Measurements from ENCODE around the gene AP1S3.

DNA sequence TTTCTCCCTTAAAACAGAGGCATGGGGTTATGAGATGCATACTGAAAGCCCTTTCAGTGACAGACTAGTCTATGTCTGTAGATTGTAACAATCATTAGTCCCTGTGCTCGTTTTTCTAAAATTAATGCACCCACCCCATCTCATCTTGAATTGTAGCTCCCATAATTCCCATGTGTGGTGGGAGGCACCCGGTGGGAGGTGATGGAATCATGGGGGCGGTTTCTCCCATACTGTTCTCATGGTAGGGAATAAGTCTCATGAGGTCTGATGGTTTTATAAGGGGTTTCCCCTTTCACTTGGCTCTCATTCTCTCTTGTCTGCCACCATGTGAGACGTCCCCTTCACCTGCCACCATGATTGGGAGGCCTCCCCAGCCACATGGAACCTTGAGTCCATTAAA lies 100.9 kb downstream of the AP1S3 start:
- TF ChIP-seq, protein P1, sequence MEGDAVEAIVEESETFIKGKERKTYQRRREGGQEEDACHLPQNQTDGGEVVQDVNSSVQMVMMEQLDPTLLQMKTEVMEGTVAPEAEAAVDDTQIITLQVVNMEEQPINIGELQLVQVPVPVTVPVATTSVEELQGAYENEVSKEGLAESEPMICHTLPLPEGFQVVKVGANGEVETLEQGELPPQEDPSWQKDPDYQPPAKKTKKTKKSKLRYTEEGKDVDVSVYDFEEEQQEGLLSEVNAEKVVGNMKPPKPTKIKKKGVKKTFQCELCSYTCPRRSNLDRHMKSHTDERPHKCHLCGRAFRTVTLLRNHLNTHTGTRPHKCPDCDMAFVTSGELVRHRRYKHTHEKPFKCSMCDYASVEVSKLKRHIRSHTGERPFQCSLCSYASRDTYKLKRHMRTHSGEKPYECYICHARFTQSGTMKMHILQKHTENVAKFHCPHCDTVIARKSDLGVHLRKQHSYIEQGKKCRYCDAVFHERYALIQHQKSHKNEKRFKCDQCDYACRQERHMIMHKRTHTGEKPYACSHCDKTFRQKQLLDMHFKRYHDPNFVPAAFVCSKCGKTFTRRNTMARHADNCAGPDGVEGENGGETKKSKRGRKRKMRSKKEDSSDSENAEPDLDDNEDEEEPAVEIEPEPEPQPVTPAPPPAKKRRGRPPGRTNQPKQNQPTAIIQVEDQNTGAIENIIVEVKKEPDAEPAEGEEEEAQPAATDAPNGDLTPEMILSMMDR (IDR thresholded peaks at IDR 0.05 in 8 of 11, conservative IDR thresholded peaks at IDR 0.05 in 3 of 11): no peak
- TF ChIP-seq POLR2A (IDR thresholded peaks at IDR 0.05) (no peak), POLR2AphosphoS5 (IDR thresholded peaks at IDR 0.05) (no peak)
